GM21360 (cell line): Measurements from ENCODE around the gene ALG11.
"Not testable (repeated sequence)": the region's sequence is repeated elsewhere in the genome, so short reads cannot be mapped to it uniquely, and the experiment has no call there.

Experiments used
- ATAC-seq: cut with Tn5 transposase; IDR thresholded peaks from one replicate; pipeline ENCODE4 v1.9.1; 2021; ENCODE audit warnings: mild to moderate bottlenecking, moderate library complexity; ENCODE audit not compliant: unreplicated experiment

The ALG11 gene

DNA sequence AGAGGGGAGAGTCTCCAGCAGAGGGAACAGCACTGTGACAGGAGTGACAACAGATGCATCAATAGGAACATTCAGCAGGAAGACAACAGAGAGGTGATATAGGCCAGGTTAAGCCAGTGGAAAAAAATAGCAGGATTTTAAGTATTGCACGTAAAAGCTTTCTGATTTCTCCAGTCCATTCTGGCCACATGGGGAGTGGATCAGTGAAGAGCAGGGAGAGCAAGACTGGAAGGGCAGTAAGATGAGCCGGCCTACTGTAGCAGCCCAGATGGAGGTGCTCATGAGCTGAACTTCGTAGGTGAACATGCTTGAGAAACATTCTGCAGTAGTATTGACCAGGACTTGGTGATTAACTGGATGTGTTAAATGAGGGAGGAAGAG is 14.0 kb downstream of the ALG11 start:
- no peak for ATAC-seq

DNA sequence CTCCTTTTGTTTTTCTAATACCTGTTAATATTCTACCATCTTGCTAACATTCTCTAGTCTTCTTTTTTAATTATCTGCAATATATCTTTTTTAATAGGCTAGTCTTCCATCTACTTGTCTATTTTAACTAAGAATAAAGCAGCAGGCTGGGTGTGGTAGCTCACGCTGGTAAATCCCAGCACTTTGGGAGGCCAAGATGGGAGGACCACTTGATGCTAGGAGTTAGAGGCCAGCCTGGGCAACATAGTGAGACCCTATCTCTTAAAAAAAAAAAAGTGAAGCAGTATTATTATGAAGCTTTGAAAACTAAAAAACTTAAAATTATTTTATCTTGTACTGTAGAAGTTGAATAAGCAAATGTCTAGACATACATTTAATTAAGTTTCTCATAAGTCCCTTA is 15.6 kb downstream of the ALG11 start:
- ATAC-seq: no peak

DNA sequence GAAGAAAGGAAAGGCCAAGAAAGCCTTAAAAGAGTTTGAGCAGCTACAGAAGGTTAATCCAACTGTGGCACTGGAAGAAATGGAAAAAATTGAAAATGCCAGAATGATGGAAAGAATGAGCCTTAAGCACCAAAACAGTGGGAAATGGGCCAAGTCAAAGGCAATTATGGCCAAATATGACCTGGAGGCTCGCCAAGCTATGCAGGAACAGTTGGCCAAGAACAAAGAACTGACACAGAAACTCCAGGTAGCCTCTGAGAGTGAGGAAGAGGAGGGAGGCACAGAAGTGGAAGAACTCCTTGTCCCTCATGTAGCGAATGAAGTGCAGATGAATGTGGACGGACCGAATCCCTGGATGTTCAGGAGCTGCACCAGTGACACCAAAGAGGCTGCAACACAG is 17.4 kb downstream of the ALG11 start:
- ATAC-seq: no peak

DNA sequence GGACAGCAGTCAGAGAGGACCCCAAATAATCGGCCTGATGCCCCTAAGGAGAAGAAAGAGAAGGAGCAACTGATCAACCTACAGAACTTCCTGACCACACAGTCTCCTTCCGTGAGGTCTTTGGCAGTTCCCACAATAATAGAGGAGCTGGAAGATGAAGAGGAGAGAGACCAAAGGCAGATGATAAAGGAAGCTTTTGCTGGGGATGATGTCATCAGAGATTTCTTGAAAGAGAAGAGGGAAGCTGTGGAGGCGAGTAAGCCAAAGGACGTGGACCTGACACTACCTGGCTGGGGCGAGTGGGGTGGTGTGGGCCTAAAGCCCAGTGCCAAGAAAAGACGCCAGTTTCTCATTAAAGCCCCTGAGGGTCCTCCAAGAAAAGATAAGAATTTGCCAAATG is 18.2 kb downstream of the ALG11 start:
- ATAC-seq: not testable (repeated sequence)

DNA sequence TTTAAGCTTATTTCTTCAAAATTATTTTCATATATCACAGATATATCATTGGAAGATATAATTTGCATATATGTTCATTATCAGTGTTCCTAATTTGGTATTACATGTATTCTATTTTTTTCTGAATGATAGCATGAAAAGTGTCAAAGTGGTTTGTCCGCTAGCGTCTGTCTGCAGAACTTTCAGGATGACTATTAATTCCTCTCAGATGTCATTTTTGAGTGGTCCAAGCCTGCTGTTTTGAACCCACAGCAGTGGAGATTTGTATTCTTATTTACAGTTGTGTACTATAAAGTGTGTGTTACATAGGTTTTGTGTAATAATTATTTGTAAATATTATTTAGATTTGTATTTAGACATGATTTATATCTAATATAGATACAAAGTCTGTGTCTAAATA is 20.8 kb downstream of the ALG11 start:
- no peak for ATAC-seq

DNA sequence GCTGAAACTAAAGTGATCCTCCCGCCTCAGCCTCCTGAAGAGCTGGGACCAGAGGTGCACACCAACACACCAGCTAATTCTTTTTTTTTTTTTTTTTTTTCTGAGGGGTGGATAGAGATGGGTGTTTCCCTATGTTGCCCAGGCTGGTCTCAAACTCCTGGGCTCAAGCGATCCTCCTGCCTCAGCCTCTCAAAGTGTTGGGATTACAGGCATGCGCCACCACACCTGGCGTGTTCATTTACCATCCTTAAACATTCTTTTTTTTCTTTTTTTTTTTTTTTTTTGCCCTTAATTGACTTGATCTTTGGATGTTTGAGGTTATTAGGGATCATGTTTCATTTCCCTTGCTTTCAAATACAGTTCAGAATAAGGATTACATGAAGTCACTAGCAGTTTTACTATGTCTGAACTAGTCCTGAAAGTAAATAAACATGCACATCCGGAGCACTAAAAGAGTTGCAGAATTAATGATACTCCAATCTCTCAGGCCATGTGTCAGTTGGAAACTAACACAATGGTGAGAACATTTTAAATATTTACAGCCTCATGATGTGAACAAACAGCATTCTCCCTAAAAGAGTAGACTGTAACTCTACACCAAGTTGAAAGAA is 22.5 kb downstream of the ALG11 start:
- ATAC-seq: no peak

DNA sequence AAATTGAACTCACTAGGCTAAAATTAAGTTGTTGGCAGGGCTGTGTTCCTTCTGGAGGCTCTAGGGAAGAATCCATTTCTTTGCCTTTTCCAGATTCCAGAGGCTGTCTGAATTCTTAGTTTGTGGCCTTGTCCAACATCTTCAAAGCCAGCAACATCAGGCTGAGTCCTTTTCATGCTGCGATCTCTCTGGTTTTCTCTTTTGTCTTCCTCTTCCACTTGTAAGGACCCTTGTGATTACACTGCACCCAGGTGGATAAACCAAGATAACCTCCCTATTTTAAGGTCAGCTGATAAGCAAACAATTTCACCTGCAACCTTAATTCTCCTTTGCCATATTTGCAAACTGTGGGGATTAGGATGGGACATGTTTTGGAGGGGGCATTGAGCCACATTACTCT is 23.8 kb downstream of the ALG11 start:
- no peak for ATAC-seq

DNA sequence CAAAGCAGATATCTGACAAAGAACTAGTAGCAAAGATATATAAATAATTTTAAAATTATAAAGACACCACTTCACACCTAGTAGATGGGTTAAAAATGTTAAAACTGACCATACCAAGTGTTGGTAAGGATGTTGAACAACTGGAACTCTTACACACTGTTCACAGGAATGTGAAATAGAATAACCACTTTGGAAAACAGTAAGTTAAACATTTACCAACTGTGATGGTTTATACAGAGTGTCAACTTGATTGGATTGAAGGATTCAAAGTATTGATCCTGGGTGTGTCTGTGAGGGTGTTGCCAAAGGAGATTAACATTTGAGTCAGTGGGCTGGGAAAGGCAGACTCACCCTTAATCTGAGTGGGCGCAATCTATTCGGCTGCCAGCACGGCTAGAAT is 31.5 kb downstream of the ALG11 start:
- ATAC-seq: no peak

DNA sequence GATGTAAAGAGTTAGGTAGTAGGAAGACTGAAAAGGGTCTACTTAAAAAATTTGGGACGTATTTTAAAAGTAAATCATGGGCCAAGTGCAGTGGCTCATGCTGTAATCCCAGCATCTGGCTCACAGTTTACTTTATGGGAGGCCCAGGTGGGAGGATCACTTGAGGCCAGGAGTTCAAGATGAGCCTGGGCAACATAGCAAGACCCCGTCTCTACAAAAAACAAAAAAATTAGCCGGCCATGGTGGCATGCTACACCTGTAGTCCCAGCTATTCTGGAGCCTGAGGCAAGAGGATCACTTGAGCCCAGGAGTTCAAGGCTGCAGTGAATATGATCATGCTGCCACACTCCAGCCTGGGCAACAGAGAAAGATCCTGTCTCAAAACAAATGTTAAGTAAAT is 35.3 kb downstream of the ALG11 start:
- no peak for ATAC-seq

DNA sequence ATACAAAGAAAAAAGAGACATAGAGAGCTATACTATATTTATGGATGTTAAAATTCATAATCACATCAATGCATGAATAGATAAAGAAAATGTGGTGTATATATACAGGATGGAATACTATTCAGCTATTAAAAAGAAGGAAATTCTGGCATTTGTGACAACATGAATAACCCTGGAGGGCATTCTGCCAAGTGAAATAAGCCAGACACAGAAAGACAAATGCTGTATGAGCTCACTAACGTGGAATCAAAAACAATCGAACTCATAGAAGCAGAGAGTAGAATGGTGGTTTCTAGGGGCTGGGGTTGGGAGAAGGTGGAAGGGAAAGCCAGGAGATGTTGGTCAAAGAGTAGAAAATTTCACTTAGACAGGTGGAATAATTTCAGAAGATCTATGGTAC is 36.3 kb downstream of the ALG11 start:
- ATAC-seq: no peak

DNA sequence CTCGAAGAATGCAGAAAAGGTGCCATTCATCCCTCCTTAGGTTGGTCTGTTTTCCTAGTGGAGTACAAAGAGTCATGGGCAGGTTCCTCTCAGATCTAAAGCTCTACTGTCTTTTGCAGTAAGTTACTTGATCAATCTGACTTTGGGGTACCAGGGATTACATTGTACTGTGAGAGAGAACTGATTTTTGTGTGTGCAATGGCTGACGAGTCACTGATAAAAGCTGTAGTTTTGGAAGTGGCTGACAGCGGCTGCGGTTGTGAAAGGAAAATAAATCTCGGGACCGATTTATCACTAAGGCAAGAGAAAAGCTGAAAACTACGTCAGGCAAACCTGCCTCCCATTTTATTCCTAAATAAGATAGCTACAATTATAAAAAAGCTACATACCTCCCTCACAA is 39.2 kb downstream of the ALG11 start:
- no peak for ATAC-seq

DNA sequence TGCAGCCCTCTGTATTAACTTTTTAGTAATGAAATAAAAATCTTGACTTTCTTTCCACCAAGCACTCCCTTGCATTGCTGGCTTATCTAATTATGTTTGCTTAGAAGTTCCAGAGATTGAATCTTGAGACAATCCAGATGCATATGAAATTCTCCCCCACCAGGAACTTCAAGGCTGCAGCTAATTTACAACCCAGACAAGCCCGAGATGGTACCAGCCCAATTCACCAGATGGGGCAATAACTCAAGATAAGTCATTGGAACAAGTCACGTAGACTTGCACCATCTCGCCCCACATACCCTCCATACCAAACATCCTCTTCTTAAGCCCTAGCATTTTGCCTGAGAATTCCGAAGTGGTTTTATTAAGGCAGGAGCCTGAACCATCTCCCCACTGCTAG is 41.3 kb downstream of the ALG11 start:
- ATAC-seq: no peak

DNA sequence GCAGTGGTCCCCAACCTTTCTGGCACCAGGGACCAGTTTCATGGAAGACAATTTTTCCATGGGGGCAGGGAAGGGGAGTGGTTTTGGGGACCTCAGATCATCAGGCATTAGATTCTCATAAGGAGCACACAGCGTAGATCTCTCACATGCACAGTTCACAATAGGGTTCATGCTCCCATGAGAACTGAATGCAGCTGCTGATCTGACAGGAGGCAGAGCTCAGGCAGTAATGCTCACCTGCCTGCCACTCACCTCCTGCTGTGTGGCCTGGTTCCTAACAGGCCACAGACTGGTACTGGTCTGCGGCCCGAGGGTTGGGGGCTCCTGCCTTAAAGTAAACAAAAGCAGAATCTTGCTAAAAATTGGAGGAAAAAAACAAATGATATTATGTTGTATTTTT is 48.9 kb downstream of the ALG11 start:
- not testable (repeated sequence) for ATAC-seq

DNA sequence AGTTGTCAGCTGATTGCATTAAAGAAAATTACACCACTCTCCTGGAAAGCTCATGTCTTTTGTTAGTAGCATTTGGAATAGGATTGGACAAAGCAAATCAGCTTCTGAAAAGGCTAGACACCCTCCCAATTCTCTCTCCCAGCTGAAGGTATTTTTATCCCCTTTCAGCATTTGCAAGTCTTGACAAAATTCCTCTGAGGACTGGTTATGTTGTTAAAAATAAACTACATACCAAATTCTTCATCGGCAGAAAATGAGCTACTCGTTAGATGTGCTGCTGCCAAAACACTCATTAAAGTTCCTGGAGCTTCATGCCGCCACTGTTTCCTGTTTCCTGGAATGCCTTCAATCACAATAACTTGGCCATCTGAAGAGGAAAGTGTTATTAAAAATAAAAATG is 49.4 kb downstream of the ALG11 start:
- no peak for ATAC-seq

DNA sequence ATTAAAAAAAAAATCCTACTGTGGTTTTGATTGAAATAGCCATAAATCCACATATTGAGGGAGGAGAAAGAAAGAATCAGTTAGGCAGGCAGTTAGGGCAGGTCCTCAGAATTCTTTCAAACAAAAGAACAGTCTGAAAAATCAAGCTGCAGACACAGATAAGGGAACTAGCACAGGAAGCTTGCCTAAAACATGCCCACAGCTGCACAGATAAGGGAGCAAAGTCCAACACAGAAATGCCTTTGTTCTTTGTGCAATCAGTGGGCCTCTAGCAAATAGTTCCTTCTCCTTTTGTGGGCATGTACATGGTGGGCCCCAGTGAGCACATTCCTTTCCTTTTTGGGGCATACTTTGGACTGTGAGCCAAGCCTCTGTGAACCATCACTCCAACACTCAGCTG is 55.0 kb downstream of the ALG11 start:
- ATAC-seq: no peak

DNA sequence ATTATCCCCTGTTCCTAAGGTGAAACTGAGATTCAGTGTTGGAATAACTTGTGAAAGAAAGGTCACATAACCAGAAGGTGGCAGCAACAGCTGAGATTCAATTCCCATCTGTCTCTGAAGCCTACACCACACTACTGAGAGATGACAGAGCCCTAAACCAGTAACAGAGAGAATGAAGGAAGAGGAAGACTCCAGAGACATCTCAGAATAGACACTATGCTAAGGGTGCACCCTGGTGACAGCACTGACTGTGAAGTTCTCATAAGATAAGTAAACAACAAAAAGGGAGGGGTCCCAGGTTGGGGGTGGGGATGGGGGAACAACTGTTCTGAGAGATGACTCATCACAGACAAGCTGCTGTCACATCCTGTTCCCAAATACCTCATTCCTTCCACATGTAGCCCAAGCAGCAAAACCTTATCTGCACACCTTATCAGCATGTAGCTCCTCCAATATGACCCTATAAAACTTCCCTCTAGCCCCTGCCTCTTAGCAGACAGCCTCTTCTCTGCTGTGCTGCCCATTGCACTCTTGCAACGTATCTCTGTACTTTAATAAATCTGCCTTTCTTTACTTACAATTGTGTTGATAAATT is 58.8 kb downstream of the ALG11 start:
- no peak for ATAC-seq
